ENCODE measurements around the gene DNAJC30.
A peak's percentile ranks its signal among the peaks of the same experiment; 100 is the strongest.

- TF ChIP-seq CTCF (IDR thresholded peaks at IDR 0.05; ENCODE audit: poor library complexity, severe bottlenecking) (no peak), EP300 (conservative IDR thresholded peaks at IDR 0.05; ENCODE audit: poor library complexity, severe bottlenecking) (no peak), RAD21 (conservative IDR thresholded peaks at IDR 0.05) (no peak), EZH2 (IDR thresholded peaks at IDR 0.05; ENCODE audit: borderline replicate concordance, insufficient read depth, low read length, poor library complexity, severe bottlenecking) (no peak), MXI1 (conservative IDR thresholded peaks at IDR 0.05; ENCODE audit: poor library complexity, severe bottlenecking) (no peak), POLR2AphosphoS5 (IDR thresholded peaks at IDR 0.05) (peak; percentile 29), SMC3 (conservative IDR thresholded peaks at IDR 0.05; ENCODE audit: poor library complexity) (no peak), TAF1 (IDR thresholded peaks at IDR 0.05; ENCODE audit: low read depth) (no peak)
- TF ChIP-seq, protein P1, sequence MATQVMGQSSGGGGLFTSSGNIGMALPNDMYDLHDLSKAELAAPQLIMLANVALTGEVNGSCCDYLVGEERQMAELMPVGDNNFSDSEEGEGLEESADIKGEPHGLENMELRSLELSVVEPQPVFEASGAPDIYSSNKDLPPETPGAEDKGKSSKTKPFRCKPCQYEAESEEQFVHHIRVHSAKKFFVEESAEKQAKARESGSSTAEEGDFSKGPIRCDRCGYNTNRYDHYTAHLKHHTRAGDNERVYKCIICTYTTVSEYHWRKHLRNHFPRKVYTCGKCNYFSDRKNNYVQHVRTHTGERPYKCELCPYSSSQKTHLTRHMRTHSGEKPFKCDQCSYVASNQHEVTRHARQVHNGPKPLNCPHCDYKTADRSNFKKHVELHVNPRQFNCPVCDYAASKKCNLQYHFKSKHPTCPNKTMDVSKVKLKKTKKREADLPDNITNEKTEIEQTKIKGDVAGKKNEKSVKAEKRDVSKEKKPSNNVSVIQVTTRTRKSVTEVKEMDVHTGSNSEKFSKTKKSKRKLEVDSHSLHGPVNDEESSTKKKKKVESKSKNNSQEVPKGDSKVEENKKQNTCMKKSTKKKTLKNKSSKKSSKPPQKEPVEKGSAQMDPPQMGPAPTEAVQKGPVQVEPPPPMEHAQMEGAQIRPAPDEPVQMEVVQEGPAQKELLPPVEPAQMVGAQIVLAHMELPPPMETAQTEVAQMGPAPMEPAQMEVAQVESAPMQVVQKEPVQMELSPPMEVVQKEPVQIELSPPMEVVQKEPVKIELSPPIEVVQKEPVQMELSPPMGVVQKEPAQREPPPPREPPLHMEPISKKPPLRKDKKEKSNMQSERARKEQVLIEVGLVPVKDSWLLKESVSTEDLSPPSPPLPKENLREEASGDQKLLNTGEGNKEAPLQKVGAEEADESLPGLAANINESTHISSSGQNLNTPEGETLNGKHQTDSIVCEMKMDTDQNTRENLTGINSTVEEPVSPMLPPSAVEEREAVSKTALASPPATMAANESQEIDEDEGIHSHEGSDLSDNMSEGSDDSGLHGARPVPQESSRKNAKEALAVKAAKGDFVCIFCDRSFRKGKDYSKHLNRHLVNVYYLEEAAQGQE (IDR thresholded peaks at IDR 0.05; ENCODE audit: borderline replicate concordance), result no peak
These were observed 8.7 kb downstream of the DNAJC30 start for GRCh38 chr7:73674468-73675124.
